HG02884 (cell line): ENCODE data around the gene KRT77.

Experiments used
- ATAC-seq: cut with Tn5 transposase; IDR thresholded peaks from one replicate; pipeline ENCODE4 v1.9.1; 2021; ENCODE audit warnings: mild to moderate bottlenecking, moderate library complexity; ENCODE audit not compliant: unreplicated experiment

The KRT77 gene

DNA sequence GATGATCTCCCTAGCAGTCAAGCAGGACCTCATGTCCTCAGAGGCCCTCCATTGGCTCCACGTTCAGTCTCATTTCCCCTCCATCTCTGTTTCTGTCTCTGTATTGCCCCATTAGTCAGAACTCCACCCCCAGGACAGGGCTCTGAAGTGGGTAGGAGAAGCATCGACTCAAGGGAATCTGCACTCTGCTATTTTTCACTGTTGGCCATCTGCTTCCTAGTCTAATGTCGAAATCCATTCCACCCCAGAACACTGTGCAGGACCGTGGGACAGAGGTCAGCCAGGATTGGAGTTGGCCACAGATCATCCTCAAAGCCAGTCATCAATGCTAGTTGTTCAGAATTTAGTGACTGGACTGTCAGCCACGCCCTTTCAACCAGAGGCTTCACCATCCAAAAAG, 10.1 kb downstream of the KRT77 start:
- ATAC-seq = no peak

DNA sequence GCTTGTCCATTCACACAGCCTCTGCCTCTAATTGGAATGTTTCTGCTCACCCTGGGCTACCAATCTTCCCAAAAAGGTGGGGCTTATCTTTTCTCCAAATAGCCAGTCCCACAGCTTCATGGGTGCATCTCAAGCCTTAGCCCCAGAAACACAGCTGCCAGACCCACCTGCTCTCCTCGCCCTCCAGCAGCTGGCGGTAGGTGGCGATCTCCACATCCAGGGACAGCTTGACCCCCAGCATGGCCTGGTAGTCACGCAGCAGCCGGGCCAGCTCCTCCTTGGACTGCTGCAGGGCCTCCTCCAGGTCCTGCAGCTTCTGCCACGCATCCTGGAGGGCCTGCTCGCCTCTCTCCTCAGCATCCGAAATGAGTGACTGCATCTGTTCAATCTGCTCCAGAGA, 11.1 kb downstream of the KRT77 start:
- ATAC-seq = no peak

DNA sequence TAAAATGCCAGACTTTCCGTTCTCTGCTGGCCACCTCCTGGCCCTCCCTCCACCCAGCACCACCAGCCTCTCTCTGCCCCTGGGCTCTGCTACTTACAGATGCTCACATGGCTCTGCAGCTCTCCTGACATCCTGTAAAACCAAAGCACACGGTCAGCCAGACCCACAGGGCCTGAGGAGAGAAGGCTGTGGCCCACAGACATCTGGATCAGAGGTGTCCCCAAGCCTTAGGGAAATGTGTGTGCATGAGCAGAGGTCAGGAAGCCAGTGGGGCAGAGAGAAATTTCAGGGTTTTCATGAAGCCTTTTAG, 11.5 kb downstream of the KRT77 start:
- no peak for ATAC-seq

DNA sequence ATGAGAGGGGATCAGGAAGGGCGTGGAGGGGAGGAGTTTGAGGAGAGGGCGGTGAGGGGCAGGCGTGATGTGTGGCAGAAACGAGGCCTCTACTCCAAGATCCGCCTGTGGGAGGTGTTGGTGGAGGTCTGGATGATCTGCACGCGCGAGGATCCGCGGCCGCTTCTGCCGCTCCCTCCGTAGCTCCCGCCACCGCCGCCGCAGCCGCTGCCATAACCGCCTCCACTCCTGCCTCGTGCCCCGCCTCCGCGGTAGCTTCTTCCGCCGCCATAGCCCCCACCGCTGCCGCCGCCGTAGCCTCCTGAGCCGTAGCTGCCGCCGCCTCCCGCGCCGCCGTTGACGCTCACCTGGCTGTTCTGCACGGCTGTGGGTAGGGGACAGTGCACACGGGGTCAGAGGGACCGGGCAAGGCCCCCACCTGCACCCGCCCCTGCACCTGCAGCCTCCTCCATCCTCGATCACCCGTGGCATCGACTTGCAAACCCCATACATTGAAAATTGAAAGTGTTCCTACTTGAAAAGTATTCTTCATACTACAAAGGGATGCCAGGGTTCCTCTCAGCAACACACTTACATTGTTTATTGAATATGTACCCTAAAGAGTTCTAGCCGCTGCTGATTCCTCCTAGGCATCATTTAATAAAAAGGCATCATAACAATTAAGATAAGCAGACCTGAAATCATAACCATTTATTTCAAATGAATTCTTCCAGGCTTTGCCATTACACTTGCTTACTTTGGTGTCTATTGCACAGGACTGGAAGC, 12.1 kb downstream of the KRT77 start:
- no peak for ATAC-seq

DNA sequence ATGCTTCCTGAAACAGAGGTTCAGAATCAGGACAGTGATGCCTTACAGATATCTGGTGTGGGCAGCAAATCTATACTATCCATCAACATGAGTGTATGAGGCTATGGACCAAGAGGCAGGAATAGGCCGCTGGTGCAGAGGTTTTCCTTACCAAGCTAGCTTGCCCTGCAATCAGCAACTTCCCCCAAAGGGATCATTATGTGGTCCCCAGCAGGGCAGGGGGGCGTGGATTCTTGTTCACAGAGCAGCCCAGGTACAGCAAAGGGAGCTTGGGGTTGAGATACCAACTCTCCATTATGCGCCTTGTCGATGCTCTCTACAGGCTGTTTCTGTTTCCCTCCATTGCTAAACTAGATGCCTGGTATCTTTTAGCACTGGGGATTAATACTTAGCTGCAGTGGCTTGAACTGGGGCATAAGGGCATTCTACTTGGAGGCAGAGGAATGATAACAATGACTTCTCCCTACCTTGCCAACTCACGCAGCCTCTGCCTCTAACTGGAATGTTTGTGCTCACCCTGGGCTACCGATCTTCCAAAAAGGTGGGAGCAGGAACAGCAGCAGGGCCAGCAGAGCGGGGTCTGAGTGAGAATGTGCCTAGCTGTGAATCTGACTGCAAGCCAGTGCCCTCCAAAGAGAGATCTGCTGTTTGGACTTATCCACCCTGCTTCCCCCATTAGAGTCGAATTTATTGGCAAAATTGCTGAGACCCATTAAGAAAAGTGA, 12.8 kb downstream of the KRT77 start:
- ATAC-seq = no peak

DNA sequence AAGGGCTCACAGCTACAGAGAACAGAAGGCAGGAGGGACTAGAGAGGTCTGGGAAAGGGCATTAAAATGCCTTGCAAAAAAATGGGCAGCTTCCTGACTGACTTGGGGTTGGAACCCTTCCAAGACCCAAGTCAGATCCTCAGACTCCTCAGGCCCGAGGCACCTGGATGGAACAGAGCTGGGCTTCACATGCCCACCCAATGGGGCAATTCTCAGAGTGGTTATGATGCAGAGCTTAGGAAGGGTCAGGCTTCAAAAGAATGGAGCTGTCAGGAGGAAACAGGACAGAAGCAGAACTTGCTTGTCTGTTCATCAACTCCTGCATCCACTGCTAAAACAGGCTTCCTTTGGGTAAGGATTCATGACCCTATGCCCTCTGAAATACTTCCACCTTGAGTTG, 13.4 kb downstream of the KRT77 start:
- ATAC-seq = no peak

DNA sequence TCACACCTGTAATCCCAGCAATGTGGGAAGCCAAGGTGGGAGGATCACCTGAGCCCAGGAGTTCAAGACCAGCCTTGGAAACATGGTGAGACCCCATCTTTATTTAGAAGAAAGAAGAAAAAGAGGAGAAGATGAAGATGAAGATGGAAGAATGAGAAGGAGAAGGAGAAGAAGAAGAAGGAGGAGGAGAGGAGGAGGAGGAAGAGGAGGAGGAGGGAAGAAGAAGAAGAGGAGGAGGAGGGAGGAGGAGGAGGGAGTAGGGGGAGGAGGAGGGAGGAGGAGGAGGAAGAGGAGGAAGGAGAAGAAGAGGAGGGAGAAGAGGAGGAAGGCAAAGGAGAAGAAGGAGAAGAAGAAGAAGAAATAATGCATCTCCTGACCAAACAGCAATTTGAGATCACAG, 14.1 kb downstream of the KRT77 start:
- ATAC-seq = no peak

DNA sequence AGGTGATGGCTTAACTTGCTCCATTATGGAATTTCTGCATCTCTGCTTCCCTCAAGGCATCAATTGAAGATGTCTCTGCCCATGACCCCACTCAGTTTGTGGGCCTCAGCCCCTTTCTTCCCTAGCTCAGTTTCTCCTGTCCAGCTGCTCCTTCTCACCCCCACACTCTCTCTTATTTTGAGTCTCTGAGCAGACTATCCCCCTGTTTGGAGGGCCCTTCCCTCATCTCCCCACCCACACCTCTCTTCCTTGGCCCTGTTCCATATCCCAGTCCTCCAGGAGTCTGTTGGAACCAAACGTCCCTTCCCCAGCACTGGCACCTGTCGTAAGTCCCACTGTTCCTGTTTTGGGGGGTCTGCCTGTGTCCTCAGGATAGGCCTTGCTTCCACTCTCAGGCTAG, 14.8 kb downstream of the KRT77 start:
- ATAC-seq = no peak

DNA sequence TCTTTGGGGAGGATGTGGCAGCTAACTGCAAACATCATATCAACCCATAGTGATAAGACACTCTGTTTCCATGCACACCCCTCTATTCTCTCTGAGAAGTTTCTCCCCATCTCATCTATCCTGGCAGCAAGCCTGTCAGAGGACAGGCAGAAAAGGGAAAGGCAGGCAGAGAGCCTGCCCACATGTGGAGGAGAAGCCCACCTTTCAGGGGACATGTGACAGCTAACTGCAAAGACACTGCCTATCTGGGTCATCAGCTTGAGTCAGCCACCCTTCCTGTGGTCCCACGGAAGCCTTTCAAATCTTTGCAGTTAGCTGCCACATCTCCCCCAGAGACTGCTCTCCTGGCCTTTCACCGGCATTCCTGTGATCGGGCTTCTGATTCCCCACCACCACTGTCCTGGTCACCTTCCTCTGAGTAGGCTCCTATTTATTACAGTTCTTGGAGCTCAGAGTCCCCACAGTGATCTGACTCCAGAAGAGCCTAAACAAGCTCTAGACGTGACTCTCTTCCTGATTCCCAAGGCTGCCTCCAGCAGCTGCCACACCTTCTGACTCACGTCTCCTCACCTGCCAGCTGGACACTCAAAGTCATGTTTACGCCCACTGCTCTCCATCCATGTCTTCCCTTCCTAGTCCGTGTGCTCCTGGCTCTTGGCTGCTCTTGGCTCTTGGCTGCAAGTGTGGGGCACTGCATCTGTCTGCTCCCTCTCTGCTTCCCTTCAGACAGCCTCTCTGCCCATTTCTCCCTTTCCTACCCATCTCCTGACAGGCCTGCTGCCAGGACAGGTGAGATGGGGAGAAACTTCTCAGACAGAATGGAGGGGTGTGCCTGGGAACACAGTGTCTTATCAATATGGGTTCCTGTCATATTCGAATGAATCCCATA, 15.6 kb downstream of the KRT77 start:
- no peak for ATAC-seq

DNA sequence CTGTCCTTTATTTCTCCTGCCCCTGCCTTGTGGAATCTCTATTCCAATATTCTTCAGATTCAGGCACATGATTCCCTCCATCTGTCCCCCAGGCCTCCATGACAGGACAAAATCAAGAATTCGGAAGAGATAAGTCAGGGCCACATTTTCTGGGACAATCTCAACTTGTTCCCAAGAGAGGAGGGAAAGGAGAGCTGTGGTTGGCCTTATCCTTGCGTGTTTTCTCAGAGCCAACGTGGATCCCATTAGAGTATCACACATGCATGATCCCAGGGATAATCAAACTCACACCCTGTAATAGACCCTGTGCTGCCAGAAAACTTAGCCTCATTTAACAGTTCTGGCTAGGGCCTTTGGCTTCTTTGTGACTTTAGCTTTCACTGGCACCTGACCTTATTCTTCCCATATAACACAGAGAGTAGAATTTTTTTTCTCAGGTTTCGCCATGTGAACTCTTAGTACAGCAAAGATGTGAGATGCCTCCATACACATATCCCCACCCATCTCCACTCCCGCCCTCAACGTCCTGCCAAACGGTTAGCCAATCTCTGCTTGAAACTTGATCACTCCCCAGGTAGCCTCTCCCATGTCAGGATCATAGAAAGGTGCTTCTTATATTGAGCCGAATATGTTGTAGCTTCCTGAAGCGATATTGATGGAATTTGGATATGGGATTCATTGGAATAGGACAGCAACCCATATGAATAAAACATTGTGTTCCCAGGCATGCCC, 16.4 kb downstream of the KRT77 start:
- ATAC-seq = no peak

DNA sequence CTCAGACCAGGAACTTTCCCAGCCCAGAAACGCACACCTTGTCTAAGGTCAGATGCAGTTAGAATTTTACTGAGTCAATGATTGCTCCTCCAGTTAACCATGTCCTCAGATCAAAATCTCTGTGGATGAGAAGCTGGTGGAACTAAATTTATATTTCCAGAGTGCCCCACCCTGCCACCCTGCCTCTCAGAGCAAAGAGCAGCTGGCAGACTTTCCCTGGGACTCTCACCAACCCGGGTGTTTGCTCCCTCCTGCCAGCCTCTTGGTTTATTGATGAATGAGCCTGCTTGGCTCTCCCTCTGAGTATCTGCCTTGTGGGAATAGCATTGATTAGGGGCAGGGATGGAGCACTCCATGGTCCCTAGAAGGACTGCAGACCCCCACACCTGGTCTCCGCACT, 17.3 kb downstream of the KRT77 start:
- ATAC-seq = no peak

DNA sequence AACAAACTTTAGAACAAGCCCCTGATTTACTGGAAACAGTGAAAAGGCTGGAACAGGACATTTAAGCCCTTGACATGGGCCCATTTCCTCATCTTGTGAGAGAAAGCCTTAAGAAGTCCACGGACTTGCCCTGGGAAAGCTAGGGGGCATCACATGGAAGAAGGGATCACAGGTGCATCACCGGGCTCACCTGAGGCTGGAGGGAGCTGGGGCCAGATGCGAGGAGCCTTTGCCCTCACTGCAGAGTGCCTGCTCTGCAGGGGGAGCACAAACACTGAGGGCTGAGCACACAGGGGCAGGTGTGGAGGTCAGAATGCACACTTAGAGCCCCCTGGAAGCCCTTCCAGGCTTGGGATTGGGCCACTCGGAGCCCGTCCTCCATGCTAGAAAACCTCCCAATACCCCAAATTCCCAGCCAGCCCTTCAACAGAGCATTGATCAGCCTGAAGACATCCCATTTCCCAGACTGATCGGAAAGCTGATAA, 17.9 kb downstream of the KRT77 start:
- ATAC-seq = no peak

DNA sequence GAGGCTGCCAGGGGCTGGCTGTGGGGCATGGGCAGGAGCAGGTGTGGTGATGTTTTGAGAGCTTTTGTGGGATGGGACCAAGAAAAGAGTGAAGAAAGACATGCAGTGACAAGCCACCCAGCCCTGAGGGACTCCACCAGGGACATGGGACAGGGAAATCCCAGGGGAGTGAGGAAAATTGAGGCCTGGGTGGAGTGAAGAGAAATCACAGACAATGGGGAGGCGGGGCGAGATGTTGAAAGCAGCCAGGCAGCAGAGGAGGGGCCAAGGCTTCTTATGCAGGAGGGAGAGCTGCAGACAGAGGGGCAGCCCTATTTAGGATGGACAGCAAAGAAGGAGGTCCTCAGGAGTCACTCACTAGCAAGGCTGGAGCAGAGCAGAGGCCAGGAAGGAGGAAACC, 18.9 kb downstream of the KRT77 start:
- ATAC-seq = no peak

DNA sequence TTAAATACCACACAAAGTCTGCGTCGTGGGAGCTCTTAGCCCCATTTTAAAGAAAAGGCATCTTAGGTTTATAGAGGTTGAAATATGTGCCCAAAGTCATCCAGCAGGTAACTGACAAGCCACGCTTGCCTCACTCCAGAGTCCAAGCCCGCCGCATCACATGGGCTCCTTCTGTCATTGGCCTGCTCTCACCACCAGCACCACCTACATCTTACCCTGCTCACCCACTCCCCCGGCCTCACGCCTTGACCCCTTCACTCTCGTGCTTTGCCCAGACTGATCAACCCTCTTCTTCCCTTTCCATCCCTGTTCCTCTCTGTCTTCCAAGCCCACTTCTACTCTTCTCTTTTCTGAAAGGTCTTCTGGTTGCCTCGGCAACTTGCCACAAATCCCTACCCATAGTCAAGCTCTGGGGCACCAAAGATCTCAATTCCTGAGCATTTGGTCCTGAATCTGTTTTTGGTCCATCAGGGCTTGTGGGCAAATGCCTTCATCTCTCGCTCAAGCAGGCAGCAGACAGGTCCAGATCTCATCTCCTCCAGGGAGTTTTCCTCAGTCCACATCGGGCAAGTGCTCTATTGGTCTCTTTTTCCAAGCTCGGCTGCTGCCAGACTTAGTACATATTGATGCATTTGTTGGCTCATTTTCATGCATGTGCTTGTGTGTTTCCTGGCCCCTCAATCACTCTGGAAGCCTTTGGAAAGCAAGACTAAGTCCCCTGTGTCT, 19.6 kb downstream of the KRT77 start:
- ATAC-seq = no peak

DNA sequence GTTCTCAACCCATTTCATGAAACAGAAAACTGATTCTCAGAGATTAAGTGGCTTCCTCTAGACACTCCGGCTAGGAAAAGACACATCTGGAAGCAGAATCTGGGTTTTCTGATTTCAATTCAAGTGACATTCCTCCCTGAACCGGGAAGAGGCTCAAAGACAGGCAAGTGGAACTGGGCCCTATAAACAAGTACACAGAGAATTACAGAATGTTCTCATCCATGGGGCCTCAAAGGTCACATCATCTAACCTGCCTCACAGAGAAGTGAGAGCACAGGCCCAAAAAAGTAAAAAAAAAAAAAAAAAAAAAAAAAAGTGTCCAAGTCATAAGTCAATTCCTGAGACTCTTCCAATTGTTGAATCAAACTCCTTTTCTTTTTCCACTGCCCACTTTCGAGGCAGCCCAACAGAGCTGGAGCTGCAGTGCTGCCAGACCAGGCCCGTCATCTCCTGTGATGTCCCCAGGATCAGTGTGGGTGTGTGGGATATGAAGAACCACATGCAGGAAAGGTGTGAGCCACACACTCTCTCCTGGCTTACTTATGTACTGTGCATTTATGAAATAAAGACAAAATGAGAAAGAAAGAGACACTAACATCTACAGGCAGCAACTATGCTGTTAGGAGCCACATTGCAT, 20.3 kb downstream of the KRT77 start:
- ATAC-seq = no peak

DNA sequence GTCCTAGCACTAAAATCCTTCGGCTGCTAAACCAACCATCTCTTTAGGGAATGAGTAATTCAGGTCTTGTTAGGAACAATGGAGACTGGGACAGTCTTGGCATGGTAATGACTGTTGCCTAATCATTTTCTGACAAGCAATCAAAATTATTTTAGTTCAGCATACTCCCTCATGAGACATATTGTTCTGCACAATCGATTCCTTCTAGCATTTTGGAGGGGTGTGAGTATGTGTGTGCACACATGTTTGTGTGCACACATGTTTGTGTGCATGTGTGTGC, 21.0 kb downstream of the KRT77 start:
- no peak for ATAC-seq

DNA sequence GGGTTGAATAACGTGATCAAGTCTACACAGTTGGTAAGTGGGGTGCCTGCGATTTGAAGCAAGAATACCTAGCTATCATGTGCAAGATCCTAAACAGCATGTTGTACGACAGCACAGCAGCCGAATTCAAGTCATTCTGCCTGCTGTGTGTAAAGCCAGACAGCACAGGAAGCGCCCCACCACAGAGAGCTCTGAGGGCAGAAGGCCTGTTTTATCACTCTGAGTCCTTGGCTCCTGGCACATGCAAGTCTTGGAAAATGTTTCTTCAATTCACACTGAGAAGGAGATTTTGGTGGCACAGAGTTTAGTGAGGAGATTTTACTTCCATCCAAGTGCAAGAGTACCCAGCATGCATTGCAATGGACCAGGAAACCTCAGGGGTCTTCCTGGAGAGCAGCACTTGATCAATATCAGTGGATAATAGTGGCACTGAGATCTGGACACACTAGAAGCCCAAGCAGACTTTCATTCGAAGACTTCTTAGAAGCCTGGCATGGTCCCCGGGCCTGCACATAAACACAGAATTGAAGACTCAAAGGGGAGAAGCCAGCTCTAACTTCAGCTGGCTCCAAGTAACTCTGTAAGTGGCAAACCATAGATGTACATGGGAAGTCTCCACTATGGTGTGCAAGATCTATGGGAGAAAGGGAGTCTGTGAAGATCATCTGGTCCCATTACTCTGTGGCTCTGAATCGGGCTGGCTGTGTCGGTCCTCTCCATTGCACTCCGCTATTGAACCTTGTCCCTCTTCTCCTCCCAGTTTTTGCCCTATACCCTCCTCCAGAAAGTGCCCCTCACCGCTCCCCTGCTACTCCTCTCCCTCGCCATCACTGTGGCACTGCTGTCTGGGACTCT, 21.6 kb downstream of the KRT77 start:
- ATAC-seq = no peak

DNA sequence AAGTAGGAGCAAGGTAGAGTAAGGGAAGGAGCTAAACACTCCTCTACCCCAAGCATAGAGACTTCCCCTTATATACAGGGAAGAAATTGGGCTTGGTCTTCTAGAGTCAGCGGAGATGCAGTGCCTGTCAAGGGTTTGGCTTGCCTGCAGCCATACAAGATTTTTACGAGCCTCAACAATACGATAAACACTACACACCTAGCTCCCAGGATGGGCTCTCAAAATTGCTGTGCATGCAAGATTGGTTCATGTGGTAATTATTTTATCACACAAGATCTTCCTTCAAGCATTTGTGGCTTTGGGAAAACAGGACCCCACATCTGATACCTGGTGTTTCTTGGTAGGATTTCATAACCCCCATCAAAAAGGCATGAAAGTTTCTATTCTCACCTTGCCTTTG, 23.0 kb downstream of the KRT77 start, which contains the start of gene KRT1:
Gene KRT1 (minus strand): TSS at position 45 of the 400 bp plus-strand sequence. CDS start 59 bp downstream, outside the sequence.
- no peak for ATAC-seq

DNA sequence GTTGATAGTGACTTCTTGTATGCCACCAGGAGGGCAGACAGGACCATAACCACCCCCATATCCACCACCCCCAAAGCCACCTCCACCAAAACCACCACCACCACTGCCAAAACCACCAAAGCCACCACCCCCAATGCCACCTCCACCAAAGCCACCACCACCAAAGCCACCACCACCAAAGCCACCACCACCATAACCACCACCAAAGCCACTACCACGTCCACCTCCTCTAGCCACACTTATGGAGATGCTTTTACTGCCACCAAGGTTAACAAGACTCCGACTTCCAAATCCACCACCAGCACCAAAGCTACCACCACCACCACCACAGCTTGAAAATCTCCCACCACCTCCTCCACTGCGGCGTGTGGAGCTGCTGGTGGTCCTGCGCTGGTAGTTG, 23.4 kb downstream of the KRT77 start:
- no peak for ATAC-seq
